ENCODE measurements around the gene GREB1.

GREB1 gene, protein sequence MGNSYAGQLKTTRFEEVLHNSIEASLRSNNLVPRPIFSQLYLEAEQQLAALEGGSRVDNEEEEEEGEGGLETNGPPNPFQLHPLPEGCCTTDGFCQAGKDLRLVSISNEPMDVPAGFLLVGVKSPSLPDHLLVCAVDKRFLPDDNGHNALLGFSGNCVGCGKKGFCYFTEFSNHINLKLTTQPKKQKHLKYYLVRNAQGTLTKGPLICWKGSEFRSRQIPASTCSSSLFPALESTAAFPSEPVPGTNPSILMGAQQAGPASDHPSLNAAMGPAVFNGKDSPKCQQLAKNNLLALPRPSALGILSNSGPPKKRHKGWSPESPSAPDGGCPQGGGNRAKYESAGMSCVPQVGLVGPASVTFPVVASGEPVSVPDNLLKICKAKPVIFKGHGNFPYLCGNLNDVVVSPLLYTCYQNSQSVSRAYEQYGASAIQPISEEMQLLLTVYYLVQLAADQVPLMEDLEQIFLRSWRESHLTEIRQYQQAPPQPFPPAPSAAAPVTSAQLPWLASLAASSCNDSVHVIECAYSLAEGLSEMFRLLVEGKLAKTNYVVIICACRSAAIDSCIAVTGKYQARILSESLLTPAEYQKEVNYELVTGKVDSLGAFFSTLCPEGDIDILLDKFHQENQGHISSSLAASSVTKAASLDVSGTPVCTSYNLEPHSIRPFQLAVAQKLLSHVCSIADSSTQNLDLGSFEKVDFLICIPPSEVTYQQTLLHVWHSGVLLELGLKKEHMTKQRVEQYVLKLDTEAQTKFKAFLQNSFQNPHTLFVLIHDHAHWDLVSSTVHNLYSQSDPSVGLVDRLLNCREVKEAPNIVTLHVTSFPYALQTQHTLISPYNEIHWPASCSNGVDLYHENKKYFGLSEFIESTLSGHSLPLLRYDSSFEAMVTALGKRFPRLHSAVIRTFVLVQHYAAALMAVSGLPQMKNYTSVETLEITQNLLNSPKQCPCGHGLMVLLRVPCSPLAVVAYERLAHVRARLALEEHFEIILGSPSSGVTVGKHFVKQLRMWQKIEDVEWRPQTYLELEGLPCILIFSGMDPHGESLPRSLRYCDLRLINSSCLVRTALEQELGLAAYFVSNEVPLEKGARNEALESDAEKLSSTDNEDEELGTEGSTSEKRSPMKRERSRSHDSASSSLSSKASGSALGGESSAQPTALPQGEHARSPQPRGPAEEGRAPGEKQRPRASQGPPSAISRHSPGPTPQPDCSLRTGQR (N-terminal part only)

DNA sequence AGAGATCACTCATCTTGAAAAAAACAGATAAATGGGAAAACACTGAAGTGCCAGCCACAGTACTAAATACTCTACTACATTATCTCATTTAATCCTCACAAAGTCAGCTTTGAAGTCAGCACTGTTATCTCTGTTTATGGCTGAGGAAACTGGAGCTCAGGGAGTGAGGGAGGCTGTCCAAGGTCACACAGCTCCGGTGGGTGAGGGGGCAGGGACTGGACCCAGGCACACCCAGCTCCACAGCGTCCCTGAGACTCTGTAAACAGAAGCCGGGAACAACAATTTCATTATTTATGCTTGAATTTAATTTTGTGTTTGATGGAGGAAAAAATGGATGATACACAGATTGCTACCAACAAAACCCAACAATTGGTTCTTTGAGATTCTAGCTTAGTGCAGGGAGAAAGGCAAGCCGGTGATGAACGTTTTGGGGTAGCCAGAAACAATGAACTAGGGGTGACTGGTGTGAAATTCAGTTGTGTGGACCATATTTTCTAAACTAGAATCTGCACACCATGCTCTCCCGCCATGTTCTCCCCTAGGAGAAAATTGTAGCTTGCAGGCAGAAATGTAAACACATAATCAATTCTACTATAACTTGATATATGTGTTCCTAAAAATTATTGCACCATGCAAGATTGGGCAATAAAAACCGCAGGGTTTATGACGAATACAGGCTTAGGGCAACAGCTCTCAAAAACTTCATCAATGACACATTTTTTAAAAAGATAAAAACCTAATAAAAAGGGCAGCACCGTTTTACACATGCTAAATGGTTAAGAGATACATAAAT, at the start of gene GREB1:
GREB1 (plus strand) TSS at position 768 of the 793 bp plus-strand sequence. CDS start 22,570 bp downstream, outside the sequence.
- Histone ChIP-seq H3K9me3 (ENCODE audit: severe bottlenecking) (no peaks in the 10 kb centered on the region), H3K27ac (no peak within 1 kb of the TSS), H3K36me3 (no peaks in the 10 kb centered on the region), H3K27me3 (ENCODE audit: insufficient read depth, low read depth, severe bottlenecking) (no peaks in the 10 kb centered on the region), H3K4me3 (ENCODE audit: low read depth, low read length) (no peak within 1 kb of the TSS)
- no peak for DNase-seq
- TF ChIP-seq, protein P1, sequence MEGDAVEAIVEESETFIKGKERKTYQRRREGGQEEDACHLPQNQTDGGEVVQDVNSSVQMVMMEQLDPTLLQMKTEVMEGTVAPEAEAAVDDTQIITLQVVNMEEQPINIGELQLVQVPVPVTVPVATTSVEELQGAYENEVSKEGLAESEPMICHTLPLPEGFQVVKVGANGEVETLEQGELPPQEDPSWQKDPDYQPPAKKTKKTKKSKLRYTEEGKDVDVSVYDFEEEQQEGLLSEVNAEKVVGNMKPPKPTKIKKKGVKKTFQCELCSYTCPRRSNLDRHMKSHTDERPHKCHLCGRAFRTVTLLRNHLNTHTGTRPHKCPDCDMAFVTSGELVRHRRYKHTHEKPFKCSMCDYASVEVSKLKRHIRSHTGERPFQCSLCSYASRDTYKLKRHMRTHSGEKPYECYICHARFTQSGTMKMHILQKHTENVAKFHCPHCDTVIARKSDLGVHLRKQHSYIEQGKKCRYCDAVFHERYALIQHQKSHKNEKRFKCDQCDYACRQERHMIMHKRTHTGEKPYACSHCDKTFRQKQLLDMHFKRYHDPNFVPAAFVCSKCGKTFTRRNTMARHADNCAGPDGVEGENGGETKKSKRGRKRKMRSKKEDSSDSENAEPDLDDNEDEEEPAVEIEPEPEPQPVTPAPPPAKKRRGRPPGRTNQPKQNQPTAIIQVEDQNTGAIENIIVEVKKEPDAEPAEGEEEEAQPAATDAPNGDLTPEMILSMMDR (IDR thresholded peaks at IDR 0.05; ENCODE audit: low read depth, low read length): no peak

DNA sequence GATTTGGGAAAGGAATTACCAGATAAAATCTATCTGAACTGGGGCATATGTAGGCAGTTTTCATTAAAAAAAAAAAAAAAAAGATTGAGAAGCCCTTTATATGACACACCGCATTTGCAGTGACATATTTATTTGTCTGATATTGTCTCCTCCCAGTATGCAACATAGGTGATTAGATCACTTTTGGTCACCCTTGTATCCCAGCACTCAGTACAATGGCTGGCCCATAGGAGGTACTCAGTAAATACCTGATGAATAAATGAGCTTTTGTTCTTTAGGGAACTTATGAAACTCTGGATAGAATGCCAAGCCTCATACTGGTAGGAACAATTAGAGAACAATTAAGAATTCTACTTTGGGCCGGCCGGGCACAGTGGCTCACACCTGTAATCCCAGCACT, 45.0 kb upstream of the GREB1 start:
- Histone ChIP-seq H3K27ac (no peak overlapping the region), H3K4me3 (ENCODE audit: low read depth, low read length) (no peak overlapping the region), H3K36me3 (no peaks in the 10 kb centered on the region), H3K9me3 (ENCODE audit: severe bottlenecking) (peaks cover 5% of the 10 kb centered on the region), H3K27me3 (ENCODE audit: insufficient read depth, low read depth, severe bottlenecking) (no peaks in the 10 kb centered on the region)
- DNase-seq: no peak
- TF ChIP-seq, protein P1 (IDR thresholded peaks at IDR 0.05; ENCODE audit: low read depth, low read length): no peak

DNA sequence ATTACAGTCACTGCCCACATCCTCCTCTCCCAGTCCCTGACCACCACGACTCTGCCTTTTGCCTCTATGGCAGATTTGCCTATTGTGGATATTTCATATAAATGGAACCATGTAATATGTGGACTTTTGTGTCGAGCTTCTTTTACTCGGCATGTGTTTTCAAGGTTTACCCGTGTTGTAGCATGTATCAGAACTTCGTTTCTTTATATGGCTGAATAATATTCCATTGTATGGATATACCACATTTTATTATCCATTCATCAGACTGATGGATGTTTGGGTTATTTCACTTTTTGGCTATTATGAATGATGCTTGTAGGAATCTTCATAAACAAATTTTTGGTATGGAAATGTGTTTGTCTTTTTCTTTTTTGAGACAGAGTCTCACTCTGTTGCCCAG, 43.7 kb upstream of the GREB1 start:
- no peak overlapping the region for H3K27ac ChIP-seq
- H3K27me3 ChIP-seq (ENCODE audit: insufficient read depth, low read depth, severe bottlenecking): no peaks in the 10 kb centered on the region
- H3K9me3 ChIP-seq (ENCODE audit: severe bottlenecking): peaks cover 5% of the 10 kb centered on the region
- H3K4me3 ChIP-seq (ENCODE audit: low read depth, low read length): no peak overlapping the region
- H3K36me3 ChIP-seq: no peaks in the 10 kb centered on the region
- DNase-seq: no peak
- TF ChIP-seq, protein P1 (IDR thresholded peaks at IDR 0.05; ENCODE audit: low read depth, low read length): no peak

DNA sequence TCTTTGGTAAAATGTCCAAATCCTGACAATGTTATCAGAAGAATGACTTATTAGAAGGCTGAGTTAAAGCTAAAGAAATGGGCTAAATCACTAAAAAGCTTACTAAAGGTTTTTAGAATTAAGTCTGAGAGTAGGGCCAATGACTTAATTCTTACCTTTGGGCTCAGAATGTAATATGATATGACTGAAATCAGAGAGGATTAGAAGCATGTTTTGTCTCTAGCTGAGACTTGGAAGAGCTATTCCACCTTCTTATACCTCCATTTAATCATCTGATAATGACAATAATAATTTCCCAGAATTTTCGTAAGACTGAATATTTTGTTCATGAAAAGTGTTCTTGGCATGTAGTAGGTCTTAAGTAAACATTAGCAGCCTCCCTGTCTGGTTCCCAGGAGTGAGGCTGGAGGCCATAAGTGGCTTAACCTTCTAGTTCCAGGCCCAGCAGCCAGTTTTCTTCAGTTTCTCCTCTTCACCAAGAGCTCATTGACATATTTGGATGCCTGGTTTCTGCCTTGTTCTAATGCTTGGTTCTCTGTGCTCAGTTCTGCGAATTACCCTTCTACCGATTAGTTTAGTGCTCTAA, 42.4 kb upstream of the GREB1 start:
- no peaks in the 10 kb centered on the region for H3K36me3 ChIP-seq
- no peaks in the 10 kb centered on the region for H3K27me3 ChIP-seq (ENCODE audit: insufficient read depth, low read depth, severe bottlenecking)
- no peak for DNase-seq
- TF ChIP-seq, protein P1 (IDR thresholded peaks at IDR 0.05; ENCODE audit: low read depth, low read length): no peak
- H3K9me3 ChIP-seq (ENCODE audit: severe bottlenecking): peaks cover 5% of the 10 kb centered on the region
- H3K4me3 ChIP-seq (ENCODE audit: low read depth, low read length): no peak overlapping the region
- no peak overlapping the region for H3K27ac ChIP-seq

DNA sequence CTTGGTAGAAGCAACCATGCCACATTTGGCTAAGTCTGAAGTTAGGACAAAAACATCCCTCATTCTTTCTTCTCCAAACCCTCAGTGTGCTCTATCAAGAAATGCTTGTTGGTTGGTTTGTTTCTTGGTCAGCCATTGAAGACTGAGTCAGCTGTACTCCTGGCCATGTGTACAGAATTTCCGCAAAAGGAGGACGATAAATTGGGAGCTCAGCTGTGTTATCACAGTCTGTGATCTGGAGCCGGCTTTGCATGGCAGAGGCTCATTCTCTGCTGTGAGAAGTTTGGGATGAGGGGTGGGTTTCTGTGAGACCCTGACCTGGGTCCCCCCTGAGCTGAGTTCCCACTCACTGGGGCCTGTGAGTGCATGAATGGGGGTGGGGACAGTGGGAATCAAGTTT, 41.6 kb upstream of the GREB1 start:
- Histone ChIP-seq H3K27ac (no peak overlapping the region), H3K36me3 (no peaks in the 10 kb centered on the region), H3K27me3 (ENCODE audit: insufficient read depth, low read depth, severe bottlenecking) (no peaks in the 10 kb centered on the region), H3K9me3 (ENCODE audit: severe bottlenecking) (peaks cover 5% of the 10 kb centered on the region), H3K4me3 (ENCODE audit: low read depth, low read length) (no peak overlapping the region)
- TF ChIP-seq, protein P1 (IDR thresholded peaks at IDR 0.05; ENCODE audit: low read depth, low read length): no peak
- no peak for DNase-seq

Measured in WERI-Rb-1 (cell line).